PC-3 (cell line): ENCODE measurements around the gene OCSTAMP.

Experiments
- EZH2 ChIP-seq: fragments of 300-600 bp; sonication (generic); IDR thresholded peaks from one replicate; pipeline ENCODE4 v1.6.1; 2017; ENCODE audit warnings: antibody characterized with exemption, mild to moderate bottlenecking, low read length; ENCODE audit not compliant: unreplicated experiment
- EZH2phosphoT487 ChIP-seq: fragments of 300-600 bp; sonication (generic); IDR thresholded peaks from 2 replicates; pipeline ENCODE4 v1.6.1; 2018; ENCODE audit warnings: mild to moderate bottlenecking, antibody characterized with exemption, low read length, borderline replicate concordance
- TF ChIP-seq, protein P1 (sequence below): fragments of 300-600 bp; sonication (generic); conservative IDR thresholded peaks from 2 replicates; pipeline ENCODE4 v1.5.1; 2017; ENCODE audit warnings: antibody characterized with exemption, low read depth, mild to moderate bottlenecking, low read length

DNA sequence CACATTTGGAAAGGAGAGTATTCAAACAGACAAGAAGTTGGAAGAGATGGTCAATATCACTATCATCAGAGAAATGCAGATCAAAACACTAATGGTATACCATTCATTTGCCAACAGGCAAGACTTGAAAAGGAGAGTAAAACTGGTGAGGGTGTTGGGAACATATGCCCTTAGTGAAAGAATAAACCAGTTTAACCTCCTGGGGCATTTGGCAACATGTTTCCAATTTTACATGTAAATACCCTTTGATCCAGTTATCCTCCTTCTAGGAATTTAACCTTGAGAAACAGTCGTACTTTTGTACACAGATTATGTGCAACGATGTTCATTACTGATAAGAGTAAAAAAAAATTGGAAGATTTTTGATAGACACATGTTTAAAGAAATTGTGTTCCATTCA lies 34.1 kb upstream of the OCSTAMP start:
- TF ChIP-seq, protein P1, sequence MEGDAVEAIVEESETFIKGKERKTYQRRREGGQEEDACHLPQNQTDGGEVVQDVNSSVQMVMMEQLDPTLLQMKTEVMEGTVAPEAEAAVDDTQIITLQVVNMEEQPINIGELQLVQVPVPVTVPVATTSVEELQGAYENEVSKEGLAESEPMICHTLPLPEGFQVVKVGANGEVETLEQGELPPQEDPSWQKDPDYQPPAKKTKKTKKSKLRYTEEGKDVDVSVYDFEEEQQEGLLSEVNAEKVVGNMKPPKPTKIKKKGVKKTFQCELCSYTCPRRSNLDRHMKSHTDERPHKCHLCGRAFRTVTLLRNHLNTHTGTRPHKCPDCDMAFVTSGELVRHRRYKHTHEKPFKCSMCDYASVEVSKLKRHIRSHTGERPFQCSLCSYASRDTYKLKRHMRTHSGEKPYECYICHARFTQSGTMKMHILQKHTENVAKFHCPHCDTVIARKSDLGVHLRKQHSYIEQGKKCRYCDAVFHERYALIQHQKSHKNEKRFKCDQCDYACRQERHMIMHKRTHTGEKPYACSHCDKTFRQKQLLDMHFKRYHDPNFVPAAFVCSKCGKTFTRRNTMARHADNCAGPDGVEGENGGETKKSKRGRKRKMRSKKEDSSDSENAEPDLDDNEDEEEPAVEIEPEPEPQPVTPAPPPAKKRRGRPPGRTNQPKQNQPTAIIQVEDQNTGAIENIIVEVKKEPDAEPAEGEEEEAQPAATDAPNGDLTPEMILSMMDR: no peak
- TF ChIP-seq EZH2phosphoT487 (no peak), EZH2 (no peak)
